H9 (cell line): ENCODE measurements around the gene TCF15. TPM values are rescaled to one million over a fixed set of nuclear protein-coding genes. Genes with fewer than 3 reads are reported as not detected.

ENCODE experiments used
- DNase-seq: peaks from one replicate; pipeline ENCODE4 v3.0.0-alpha.2; 2017
- H2AFZ ChIP-seq: one replicate; pipeline ENCODE4 v1.6.1; 2013; ENCODE audit warnings: mild to moderate bottlenecking, low read length, control low read depth, moderate library complexity
- H2AK5ac ChIP-seq: 2 replicates; pipeline ENCODE4 v1.6.1; 2013; ENCODE audit warnings: low read length, control low read depth, mixed read lengths; ENCODE audit not compliant: insufficient read length
- H2BK120ac ChIP-seq: one replicate; pipeline ENCODE4 v1.6.1; 2013; ENCODE audit warnings: low read depth, mild to moderate bottlenecking, low read length, control low read depth, inconsistent platforms; ENCODE audit not compliant: poor library complexity, severe bottlenecking
- H2BK12ac ChIP-seq: 2 replicates; pipeline ENCODE4 v1.6.1; 2013; ENCODE audit warnings: low read length, control low read depth, mixed read lengths, low read depth; ENCODE audit not compliant: insufficient read length
- H2BK15ac ChIP-seq: 2 replicates; pipeline ENCODE4 v1.6.1; 2013; ENCODE audit warnings: low read depth, low read length, control low read depth
- H2BK20ac ChIP-seq: one replicate; pipeline ENCODE4 v1.6.1; 2013; ENCODE audit warnings: low read depth, mild to moderate bottlenecking, low read length, control low read depth, inconsistent platforms; ENCODE audit not compliant: poor library complexity, severe bottlenecking
- H2BK5ac ChIP-seq: 2 replicates; pipeline ENCODE4 v1.6.1; 2013; ENCODE audit warnings: low read length, control low read depth, mixed read lengths; ENCODE audit not compliant: insufficient read length
- H3K14ac ChIP-seq: 2 replicates; pipeline ENCODE4 v1.6.1; 2013; ENCODE audit warnings: low read length, control low read depth; ENCODE audit not compliant: insufficient read depth
- H3K18ac ChIP-seq: 2 replicates; pipeline ENCODE4 v1.6.1; 2013; ENCODE audit warnings: low read depth, mild to moderate bottlenecking, mixed read lengths, low read length, control low read depth; ENCODE audit not compliant: insufficient read length
- H3K23ac ChIP-seq: 2 replicates; pipeline ENCODE4 v1.6.1; 2013; ENCODE audit warnings: low read length, control low read depth, mixed read lengths, low read depth; ENCODE audit not compliant: insufficient read length
- H3K23me2 ChIP-seq: 2 replicates; pipeline ENCODE4 v1.6.1; 2013; ENCODE audit warnings: low read depth, mild to moderate bottlenecking, mixed read lengths, low read length, control low read depth; ENCODE audit not compliant: insufficient read length, poor library complexity, severe bottlenecking
- H3K27ac ChIP-seq: 2 replicates; pipeline ENCODE4 v1.5.1; 2013; ENCODE audit warnings: low read length, control low read depth, mixed read lengths, low read depth; ENCODE audit not compliant: insufficient read length
- H3K27me3 ChIP-seq: 2 replicates; pipeline ENCODE4 v1.6.1; 2013; ENCODE audit warnings: low read length, control low read depth, inconsistent platforms; ENCODE audit not compliant: insufficient read depth
- H3K4ac ChIP-seq: 2 replicates; pipeline ENCODE4 v1.6.1; 2013; ENCODE audit warnings: low read depth, mild to moderate bottlenecking, control low read depth, inconsistent platforms, low read length, moderate library complexity
- H3K4me1 ChIP-seq: 2 replicates; pipeline ENCODE4 v1.6.1; 2013; ENCODE audit warnings: low read length, control low read depth, inconsistent platforms; ENCODE audit not compliant: insufficient read depth
- H3K4me2 ChIP-seq: 2 replicates; pipeline ENCODE4 v1.6.1; 2013; ENCODE audit warnings: low read length, control low read depth, mixed read lengths; ENCODE audit not compliant: insufficient read length, insufficient read depth
- H3K56ac ChIP-seq: 2 replicates; pipeline ENCODE4 v1.6.1; 2013; ENCODE audit warnings: low read depth, mild to moderate bottlenecking, mixed read lengths, low read length, control low read depth; ENCODE audit not compliant: insufficient read length
- H3K79me1 ChIP-seq: 2 replicates; pipeline ENCODE4 v1.6.1; 2013; ENCODE audit warnings: low read depth, mild to moderate bottlenecking, moderate library complexity, low read length, control low read depth, inconsistent platforms; ENCODE audit not compliant: insufficient read depth, poor library complexity, severe bottlenecking
- H3K79me2 ChIP-seq: 2 replicates; pipeline ENCODE4 v1.6.1; 2013; ENCODE audit warnings: low read length, control low read depth, inconsistent platforms; ENCODE audit not compliant: insufficient read depth
- H3K9ac ChIP-seq: 2 replicates; pipeline ENCODE4 v1.6.1; 2013; ENCODE audit warnings: low read length, control low read depth, mixed read lengths; ENCODE audit not compliant: insufficient read length; ENCODE audit errors: extremely low read depth
- H3K9me3 ChIP-seq: one replicate; pipeline ENCODE4 v1.6.1; 2013; ENCODE audit warnings: low read depth, low read length, inconsistent platforms; ENCODE audit not compliant: control insufficient read depth
- H3T11ph ChIP-seq: one replicate; pipeline ENCODE4 v1.6.1; 2013; ENCODE audit warnings: mild to moderate bottlenecking, low read length, control low read depth, inconsistent platforms
- H4K20me1 ChIP-seq: one replicate; pipeline ENCODE4 v1.6.1; 2013; ENCODE audit not compliant: control insufficient read depth, insufficient read length, insufficient read depth
- H4K5ac ChIP-seq: 2 replicates; pipeline ENCODE4 v1.6.1; 2013; ENCODE audit warnings: low read depth, mild to moderate bottlenecking, mixed read lengths, low read length, control low read depth; ENCODE audit not compliant: insufficient read length
- H4K8ac ChIP-seq: replicated peaks from 2 replicates; pipeline ENCODE4 v1.6.1; 2013; ENCODE audit warnings: low read length, control low read depth, mixed read lengths, low read depth; ENCODE audit not compliant: insufficient read length
- H4K91ac ChIP-seq: 2 replicates; pipeline ENCODE4 v1.6.1; 2013; ENCODE audit warnings: low read depth, mild to moderate bottlenecking, moderate library complexity, mixed read lengths, low read length, control low read depth; ENCODE audit not compliant: insufficient read length
- H3K27ac Mint-ChIP-seq, 3 experiments: 2 replicates in 2 of 3; 3 replicates in 1 of 3; pipeline ENCODE4 v1.8.0; 2020 to 2021; ENCODE audit warnings: mixed read lengths in 3 of 3, mild to moderate bottlenecking in 1 of 3, moderate library complexity in 1 of 3
- H3K27me3 Mint-ChIP-seq: 2 replicates; pipeline ENCODE4 v1.8.0; 2021; ENCODE audit warnings: low read depth, mild to moderate bottlenecking, moderate library complexity, mixed read lengths
- H3K36me3 Mint-ChIP-seq, 3 experiments: 2 replicates in 2 of 3; 3 replicates in 1 of 3; pipeline ENCODE4 v1.8.0; 2020 to 2021; ENCODE audit warnings: low read depth in 3 of 3, mixed read lengths in 3 of 3; ENCODE audit not compliant: insufficient read depth in 1 of 3
- H3K4me1 Mint-ChIP-seq, 2 experiments: 2 replicates each; pipeline ENCODE4 v1.8.0; 2020; ENCODE audit warnings: mixed read lengths in 2 of 2
- H3K4me3 Mint-ChIP-seq, 2 experiments: 2 replicates in 1 of 2; 3 replicates in 1 of 2; pipeline ENCODE4 v1.8.0; 2020 to 2021; ENCODE audit warnings: mild to moderate bottlenecking in 2 of 2, mixed read lengths in 2 of 2, moderate library complexity in 1 of 2
- H3K9me3 Mint-ChIP-seq, 2 experiments: 2 replicates in 1 of 2; 3 replicates in 1 of 2; pipeline ENCODE4 v1.8.0; 2020; ENCODE audit warnings: mild to moderate bottlenecking in 2 of 2, mixed read lengths in 2 of 2, moderate library complexity in 1 of 2
- CTCF ChIP-seq: fragments of 200-600 bp; sonication (generic); conservative IDR thresholded peaks from 3 replicates; pipeline ENCODE4 v1.8.0; 2021; ENCODE audit warnings: antibody characterized with exemption, mild to moderate bottlenecking
- WGBS: extraction: QIAGEN DNeasy Blood & Tissue Kit; methylation state at CpG from one replicate; pipeline ENCODE4 v1.1.7; 2013; ENCODE audit warnings: missing lambda C conversion rate, low lambda C conversion rate, mixed read lengths; ENCODE audit not compliant: insufficient read length; ENCODE audit errors: extremely low coverage; 5-methylcytosine and 5-hydroxymethylcytosine counted together
- total RNA-seq: library from RNA; stranded (reverse); gene quantifications from 2 replicates; pipeline ENCODE4 v1.2.1, GENCODE V29; 2021

TCF15 gene
- total RNA-seq, 1 experiment from 2014 or later: 2.0 TPM

GRCh38 chr20:655726-656624 is 45.9 kb upstream of the TCF15 start:
- H3K9me3 Mint-ChIP-seq: no peaks in the 10 kb centered on the region
- Histone ChIP-seq H3K27ac (no peak overlapping the region), H4K91ac (no peak overlapping the region), H3K4me1 (peaks cover 27% of the 10 kb centered on the region; the same call in 1 of the 2 replicates), H2BK20ac (no peak overlapping the region), H3K27me3 (no peaks in the 10 kb centered on the region), H3K4me2 (no peak overlapping the region), H2BK5ac (no peak overlapping the region), H4K20me1 (no peaks in the 10 kb centered on the region), H3K18ac (no peak overlapping the region), H3K79me1 (no peaks in the 10 kb centered on the region), H2AK5ac (no peak overlapping the region), H2AFZ (no peak overlapping the region), H3K9ac (no peak overlapping the region), H4K8ac (no peak overlapping the region), H3K4ac (no peak overlapping the region), H4K5ac (no peak overlapping the region), H3K79me2 (no peaks in the 10 kb centered on the region; the same call in 1 of the 2 replicates), H3K23ac (no peak overlapping the region), H2BK120ac (no peak overlapping the region), H3K23me2 (peaks cover 4% of the 10 kb centered on the region), H3K56ac (no peak overlapping the region), H3K14ac (no peak overlapping the region), H3K9me3 (no peaks in the 10 kb centered on the region), H2BK15ac (no peak overlapping the region), H3T11ph (no peak overlapping the region), H2BK12ac (no peak overlapping the region)
- TF ChIP-seq CTCF: no peak
- peaks cover 0 to 2% (median under 1%) of the 10 kb centered on the region in 3 experiments; a peak in 5 of 7 replicates for H3K36me3 Mint-ChIP-seq
- no peak overlapping the region for H3K27ac Mint-ChIP-seq
- no peak overlapping the region for H3K4me3 Mint-ChIP-seq
- peaks cover 9% of the 10 kb centered on the region; the same call in 1 of the 2 replicates for H3K27me3 Mint-ChIP-seq
- no peak for DNase-seq
- no CpG with 5 or more reads among the region's 11 CpGs for WGBS
- H3K4me1 Mint-ChIP-seq: peaks cover 69 to 72% of the 10 kb centered on the region in 2 experiments
